ENCODE data around the gene ZWILCH. TPM values are rescaled to one million over a fixed set of nuclear protein-coding genes. Genes with fewer than 3 reads are reported as not detected.

The ZWILCH gene
- total and polyA plus RNA-seq, 2 experiments from 2014 or later, result 51.0 to 64.1 TPM

DNA sequence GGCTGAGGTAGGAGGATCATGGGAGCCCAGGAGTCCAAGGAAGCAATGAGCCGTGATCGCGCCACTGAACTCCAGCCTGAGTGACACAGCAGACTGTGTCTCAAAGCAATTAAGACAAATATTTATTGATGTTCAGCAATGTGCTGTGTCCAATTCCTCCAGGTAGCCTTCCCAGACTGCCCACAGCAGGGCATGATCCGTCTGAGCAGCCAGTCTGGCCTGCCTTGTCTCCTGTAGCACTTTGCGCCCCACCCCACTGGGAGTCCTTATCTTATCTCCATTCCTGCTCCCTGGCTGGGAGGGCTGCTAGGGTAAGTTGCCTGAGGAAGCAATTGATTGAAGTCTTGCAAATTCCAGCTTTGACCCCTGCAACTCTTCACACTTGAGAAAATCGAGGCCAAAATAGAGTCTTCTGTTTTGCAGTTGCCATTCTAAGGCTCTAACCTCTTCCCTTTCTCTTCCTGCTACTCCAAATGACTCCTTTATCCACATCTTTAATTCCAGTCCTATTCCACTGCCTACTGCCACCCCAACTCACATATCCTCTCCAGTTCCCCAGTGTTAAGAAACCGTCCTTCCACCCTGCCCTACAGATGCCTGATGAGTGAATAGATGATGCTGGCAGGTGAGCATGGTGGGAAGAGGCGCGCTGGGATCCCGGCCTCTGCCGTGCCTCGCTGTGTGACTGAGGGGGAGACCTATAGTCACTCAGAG, 87.5 kb downstream of the ZWILCH start (continued):
- no peak for TF ChIP-seq ZNF462 (CRISPR knock-in tag; IDR thresholded peaks at IDR 0.05)
- no peak for TF ChIP-seq ZNF331 (CRISPR knock-in tag; IDR thresholded peaks at IDR 0.05; ENCODE audit: low read depth)
- TF ChIP-seq POLR2AphosphoS5 (IDR thresholded peaks at IDR 0.05; ENCODE audit: low read depth), result no peak
- no peak for TF ChIP-seq NANOG (IDR thresholded peaks at IDR 0.05; ENCODE audit: borderline replicate concordance)
- TF ChIP-seq, protein P1, sequence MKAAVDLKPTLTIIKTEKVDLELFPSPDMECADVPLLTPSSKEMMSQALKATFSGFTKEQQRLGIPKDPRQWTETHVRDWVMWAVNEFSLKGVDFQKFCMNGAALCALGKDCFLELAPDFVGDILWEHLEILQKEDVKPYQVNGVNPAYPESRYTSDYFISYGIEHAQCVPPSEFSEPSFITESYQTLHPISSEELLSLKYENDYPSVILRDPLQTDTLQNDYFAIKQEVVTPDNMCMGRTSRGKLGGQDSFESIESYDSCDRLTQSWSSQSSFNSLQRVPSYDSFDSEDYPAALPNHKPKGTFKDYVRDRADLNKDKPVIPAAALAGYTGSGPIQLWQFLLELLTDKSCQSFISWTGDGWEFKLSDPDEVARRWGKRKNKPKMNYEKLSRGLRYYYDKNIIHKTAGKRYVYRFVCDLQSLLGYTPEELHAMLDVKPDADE (IDR thresholded peaks at IDR 0.05), result no peak
- no peak for TF ChIP-seq EZH2 (IDR thresholded peaks at IDR 0.05; ENCODE audit: low read depth, unreplicated experiment)
- TF ChIP-seq, protein P2, sequence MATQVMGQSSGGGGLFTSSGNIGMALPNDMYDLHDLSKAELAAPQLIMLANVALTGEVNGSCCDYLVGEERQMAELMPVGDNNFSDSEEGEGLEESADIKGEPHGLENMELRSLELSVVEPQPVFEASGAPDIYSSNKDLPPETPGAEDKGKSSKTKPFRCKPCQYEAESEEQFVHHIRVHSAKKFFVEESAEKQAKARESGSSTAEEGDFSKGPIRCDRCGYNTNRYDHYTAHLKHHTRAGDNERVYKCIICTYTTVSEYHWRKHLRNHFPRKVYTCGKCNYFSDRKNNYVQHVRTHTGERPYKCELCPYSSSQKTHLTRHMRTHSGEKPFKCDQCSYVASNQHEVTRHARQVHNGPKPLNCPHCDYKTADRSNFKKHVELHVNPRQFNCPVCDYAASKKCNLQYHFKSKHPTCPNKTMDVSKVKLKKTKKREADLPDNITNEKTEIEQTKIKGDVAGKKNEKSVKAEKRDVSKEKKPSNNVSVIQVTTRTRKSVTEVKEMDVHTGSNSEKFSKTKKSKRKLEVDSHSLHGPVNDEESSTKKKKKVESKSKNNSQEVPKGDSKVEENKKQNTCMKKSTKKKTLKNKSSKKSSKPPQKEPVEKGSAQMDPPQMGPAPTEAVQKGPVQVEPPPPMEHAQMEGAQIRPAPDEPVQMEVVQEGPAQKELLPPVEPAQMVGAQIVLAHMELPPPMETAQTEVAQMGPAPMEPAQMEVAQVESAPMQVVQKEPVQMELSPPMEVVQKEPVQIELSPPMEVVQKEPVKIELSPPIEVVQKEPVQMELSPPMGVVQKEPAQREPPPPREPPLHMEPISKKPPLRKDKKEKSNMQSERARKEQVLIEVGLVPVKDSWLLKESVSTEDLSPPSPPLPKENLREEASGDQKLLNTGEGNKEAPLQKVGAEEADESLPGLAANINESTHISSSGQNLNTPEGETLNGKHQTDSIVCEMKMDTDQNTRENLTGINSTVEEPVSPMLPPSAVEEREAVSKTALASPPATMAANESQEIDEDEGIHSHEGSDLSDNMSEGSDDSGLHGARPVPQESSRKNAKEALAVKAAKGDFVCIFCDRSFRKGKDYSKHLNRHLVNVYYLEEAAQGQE (IDR thresholded peaks at IDR 0.05; ENCODE audit: unreplicated experiment), result no peak
- TF ChIP-seq STAT1 (IDR thresholded peaks at IDR 0.05; ENCODE audit: unreplicated experiment), result no peak
- no peak for TF ChIP-seq ZNF114 (CRISPR knock-in tag; IDR thresholded peaks at IDR 0.05)
- no peak for TF ChIP-seq EZH2phosphoT487 (IDR thresholded peaks at IDR 0.05; ENCODE audit: unreplicated experiment)
- TF ChIP-seq JUNB (IDR thresholded peaks at IDR 0.05; ENCODE audit: unreplicated experiment), result no peak

Measured in GM23338 (cell line).